ENCODE data around the gene DGKZ. TPM values are rescaled to one million over a fixed set of nuclear protein-coding genes. Genes with fewer than 3 reads are reported as not detected.

Gene DGKZ
- total and polyA plus RNA-seq, 2 of the 13 experiments (the other 11 are each of a cell fraction or from before 2014, with no cell fraction given) = 15.8 to 20.7 TPM

DNA sequence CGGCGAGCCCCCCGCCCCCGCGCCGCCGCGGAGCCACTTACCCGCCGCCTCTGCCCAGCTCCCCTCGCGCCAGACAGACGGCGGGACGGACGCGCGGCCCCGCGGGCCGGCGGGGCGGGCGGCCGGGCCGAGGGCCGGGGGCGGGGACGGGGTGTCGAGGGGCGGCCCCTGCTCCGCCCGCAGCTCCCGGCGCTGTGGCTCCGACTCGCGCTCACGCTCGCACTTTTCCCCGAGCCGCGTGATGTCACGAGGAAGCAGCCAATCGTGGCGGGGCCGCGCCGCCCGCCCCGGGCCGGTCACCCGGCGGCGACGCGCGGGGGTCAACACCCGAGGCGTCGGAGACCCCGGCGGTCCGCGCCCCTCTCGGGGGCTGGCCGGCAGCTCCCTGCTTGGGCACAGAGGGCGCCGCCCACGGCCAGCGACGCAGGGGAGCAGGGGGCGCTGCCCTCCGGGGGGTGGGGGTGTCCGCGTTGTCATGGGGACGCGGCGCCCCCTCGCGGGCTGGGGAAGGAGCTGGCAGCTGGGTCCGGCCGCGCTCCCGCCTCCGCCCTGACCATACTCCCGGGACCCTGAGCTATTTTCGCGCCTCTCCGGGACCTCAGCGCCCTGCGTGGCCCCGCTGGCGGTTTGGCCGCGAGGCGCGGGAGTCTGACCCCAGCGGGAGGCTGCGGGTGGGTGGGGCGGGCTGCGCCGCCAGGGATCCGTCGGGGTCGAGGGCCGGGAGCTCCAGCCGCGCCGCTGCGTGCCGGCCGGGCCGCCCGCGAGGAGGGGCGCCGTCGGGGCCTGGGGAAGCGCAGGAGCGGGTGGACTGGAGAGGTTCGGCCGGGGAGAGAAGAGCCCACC lies 44.5 kb downstream of the DGKZ start, which contains the start of gene CHRM4 (continued):
- TF ChIP-seq, protein P1, sequence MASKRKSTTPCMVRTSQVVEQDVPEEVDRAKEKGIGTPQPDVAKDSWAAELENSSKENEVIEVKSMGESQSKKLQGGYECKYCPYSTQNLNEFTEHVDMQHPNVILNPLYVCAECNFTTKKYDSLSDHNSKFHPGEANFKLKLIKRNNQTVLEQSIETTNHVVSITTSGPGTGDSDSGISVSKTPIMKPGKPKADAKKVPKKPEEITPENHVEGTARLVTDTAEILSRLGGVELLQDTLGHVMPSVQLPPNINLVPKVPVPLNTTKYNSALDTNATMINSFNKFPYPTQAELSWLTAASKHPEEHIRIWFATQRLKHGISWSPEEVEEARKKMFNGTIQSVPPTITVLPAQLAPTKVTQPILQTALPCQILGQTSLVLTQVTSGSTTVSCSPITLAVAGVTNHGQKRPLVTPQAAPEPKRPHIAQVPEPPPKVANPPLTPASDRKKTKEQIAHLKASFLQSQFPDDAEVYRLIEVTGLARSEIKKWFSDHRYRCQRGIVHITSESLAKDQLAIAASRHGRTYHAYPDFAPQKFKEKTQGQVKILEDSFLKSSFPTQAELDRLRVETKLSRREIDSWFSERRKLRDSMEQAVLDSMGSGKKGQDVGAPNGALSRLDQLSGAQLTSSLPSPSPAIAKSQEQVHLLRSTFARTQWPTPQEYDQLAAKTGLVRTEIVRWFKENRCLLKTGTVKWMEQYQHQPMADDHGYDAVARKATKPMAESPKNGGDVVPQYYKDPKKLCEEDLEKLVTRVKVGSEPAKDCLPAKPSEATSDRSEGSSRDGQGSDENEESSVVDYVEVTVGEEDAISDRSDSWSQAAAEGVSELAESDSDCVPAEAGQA (IDR thresholded peaks at IDR 0.05; ENCODE audit: low read depth) = no peak
- TF ChIP-seq, protein P1 (CRISPR knock-in tag; IDR thresholded peaks at IDR 0.05; ENCODE audit: borderline replicate concordance) = no peak
- TF ChIP-seq MIER3 (CRISPR knock-in tag; IDR thresholded peaks at IDR 0.05; ENCODE audit: borderline replicate concordance) = no peak
- TF ChIP-seq, protein P2, sequence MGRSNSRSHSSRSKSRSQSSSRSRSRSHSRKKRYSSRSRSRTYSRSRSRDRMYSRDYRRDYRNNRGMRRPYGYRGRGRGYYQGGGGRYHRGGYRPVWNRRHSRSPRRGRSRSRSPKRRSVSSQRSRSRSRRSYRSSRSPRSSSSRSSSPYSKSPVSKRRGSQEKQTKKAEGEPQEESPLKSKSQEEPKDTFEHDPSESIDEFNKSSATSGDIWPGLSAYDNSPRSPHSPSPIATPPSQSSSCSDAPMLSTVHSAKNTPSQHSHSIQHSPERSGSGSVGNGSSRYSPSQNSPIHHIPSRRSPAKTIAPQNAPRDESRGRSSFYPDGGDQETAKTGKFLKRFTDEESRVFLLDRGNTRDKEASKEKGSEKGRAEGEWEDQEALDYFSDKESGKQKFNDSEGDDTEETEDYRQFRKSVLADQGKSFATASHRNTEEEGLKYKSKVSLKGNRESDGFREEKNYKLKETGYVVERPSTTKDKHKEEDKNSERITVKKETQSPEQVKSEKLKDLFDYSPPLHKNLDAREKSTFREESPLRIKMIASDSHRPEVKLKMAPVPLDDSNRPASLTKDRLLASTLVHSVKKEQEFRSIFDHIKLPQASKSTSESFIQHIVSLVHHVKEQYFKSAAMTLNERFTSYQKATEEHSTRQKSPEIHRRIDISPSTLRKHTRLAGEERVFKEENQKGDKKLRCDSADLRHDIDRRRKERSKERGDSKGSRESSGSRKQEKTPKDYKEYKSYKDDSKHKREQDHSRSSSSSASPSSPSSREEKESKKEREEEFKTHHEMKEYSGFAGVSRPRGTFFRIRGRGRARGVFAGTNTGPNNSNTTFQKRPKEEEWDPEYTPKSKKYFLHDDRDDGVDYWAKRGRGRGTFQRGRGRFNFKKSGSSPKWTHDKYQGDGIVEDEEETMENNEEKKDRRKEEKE (IDR thresholded peaks at IDR 0.05) = no peak
- TF ChIP-seq ATF1 (CRISPR knock-in tag; IDR thresholded peaks at IDR 0.05) = no peak
- no peak for TF ChIP-seq ZNF766 (CRISPR knock-in tag; IDR thresholded peaks at IDR 0.05; ENCODE audit: borderline replicate concordance)
- TF ChIP-seq RAD21 (CRISPR knock-in tag; IDR thresholded peaks at IDR 0.05) = no peak; the same call in 1 of the 2 replicates
- no peak for TF ChIP-seq CBX5 (CRISPR knock-in tag; IDR thresholded peaks at IDR 0.05; ENCODE audit: borderline replicate concordance)
- TF ChIP-seq, protein P3, sequence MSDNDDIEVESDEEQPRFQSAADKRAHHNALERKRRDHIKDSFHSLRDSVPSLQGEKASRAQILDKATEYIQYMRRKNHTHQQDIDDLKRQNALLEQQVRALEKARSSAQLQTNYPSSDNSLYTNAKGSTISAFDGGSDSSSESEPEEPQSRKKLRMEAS (IDR thresholded peaks at IDR 0.05) = peak; percentile 30; the same call in 1 of the 2 replicates
- no peak for TF ChIP-seq FOXM1 (CRISPR knock-in tag; IDR thresholded peaks at IDR 0.05)
- no peak for TF ChIP-seq ZNF143 (CRISPR knock-in tag; IDR thresholded peaks at IDR 0.05)
- no peak for TF ChIP-seq HDAC1 (CRISPR knock-in tag; IDR thresholded peaks at IDR 0.05)
- TF ChIP-seq, protein P4, sequence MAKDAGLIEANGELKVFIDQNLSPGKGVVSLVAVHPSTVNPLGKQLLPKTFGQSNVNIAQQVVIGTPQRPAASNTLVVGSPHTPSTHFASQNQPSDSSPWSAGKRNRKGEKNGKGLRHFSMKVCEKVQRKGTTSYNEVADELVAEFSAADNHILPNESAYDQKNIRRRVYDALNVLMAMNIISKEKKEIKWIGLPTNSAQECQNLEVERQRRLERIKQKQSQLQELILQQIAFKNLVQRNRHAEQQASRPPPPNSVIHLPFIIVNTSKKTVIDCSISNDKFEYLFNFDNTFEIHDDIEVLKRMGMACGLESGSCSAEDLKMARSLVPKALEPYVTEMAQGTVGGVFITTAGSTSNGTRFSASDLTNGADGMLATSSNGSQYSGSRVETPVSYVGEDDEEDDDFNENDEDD (CRISPR knock-in tag; IDR thresholded peaks at IDR 0.05; ENCODE audit: borderline replicate concordance) = 0 out of 2 replicates have a peak, but pooled peaks have one; percentile 23
- peak; percentile 18 for TF ChIP-seq ASH2L (IDR thresholded peaks at IDR 0.05; ENCODE audit: insufficient read length, low read depth, low read length)
- TF ChIP-seq POLR2G (IDR thresholded peaks at IDR 0.05; ENCODE audit: low read depth, low read length) = no peak
- TF ChIP-seq, protein P5, sequence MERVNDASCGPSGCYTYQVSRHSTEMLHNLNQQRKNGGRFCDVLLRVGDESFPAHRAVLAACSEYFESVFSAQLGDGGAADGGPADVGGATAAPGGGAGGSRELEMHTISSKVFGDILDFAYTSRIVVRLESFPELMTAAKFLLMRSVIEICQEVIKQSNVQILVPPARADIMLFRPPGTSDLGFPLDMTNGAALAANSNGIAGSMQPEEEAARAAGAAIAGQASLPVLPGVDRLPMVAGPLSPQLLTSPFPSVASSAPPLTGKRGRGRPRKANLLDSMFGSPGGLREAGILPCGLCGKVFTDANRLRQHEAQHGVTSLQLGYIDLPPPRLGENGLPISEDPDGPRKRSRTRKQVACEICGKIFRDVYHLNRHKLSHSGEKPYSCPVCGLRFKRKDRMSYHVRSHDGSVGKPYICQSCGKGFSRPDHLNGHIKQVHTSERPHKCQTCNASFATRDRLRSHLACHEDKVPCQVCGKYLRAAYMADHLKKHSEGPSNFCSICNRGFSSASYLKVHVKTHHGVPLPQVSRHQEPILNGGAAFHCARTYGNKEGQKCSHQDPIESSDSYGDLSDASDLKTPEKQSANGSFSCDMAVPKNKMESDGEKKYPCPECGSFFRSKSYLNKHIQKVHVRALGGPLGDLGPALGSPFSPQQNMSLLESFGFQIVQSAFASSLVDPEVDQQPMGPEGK (CRISPR knock-in tag; IDR thresholded peaks at IDR 0.05) = peak; percentile 80
- no peak for TF ChIP-seq ZNF44 (CRISPR knock-in tag; IDR thresholded peaks at IDR 0.05)

Data from HepG2 (cell line).